Stimulated activated naive CD8-positive, alpha-beta T cell treated with anti-CD3 and anti-CD28 coated beads, Interleukin-15, amount 100 ng/mL, for 72 hours (primary cell): ENCODE measurements around the gene MAN2A1.
A peak's percentile ranks its signal among the peaks of the same experiment; 100 is the strongest.

Experiments
- ATAC-seq: fragments of 150-1000 bp; cut with Tn5 transposase; 2 replicates; pipeline ENCODE4 v1.10.0; 2021; ENCODE audit warnings: mild to moderate bottlenecking, moderate library complexity
- DNase-seq, 2 donors: peaks; one replicate each; pipeline ENCODE4 v3.0.0; 2021 to 2022
- H3K27ac Mint-ChIP-seq, 2 donors: one replicate each; pipeline ENCODE4 v1.8.0; 2022; ENCODE audit warnings: mild to moderate bottlenecking in 2 of 2, mixed read lengths in 2 of 2, moderate library complexity in 2 of 2
- H3K27me3 Mint-ChIP-seq: one replicate; pipeline ENCODE4 v1.8.0; 2022; ENCODE audit warnings: mixed read lengths
- H3K4me1 Mint-ChIP-seq: one replicate; pipeline ENCODE4 v1.8.0; 2022; ENCODE audit warnings: mild to moderate bottlenecking, mixed read lengths
- H3K4me3 Mint-ChIP-seq, 2 donors: one replicate each; pipeline ENCODE4 v1.8.0; 2022; ENCODE audit warnings: mild to moderate bottlenecking in 2 of 2, mixed read lengths in 2 of 2, moderate library complexity in 1 of 2
- H3K9me3 Mint-ChIP-seq, 2 donors: one replicate each; pipeline ENCODE4 v1.8.0; 2022; ENCODE audit warnings: mixed read lengths in 2 of 2

Gene MAN2A1

GRCh38 chr5:109836280-109836679 lies 146.6 kb downstream of the MAN2A1 start:
- H3K4me1 Mint-ChIP-seq, result peaks cover 4% of the 10 kb centered on the region
- no peak overlapping the region for H3K4me3 Mint-ChIP-seq
- ATAC-seq (no peak), DNase-seq (no peak)
- no peak overlapping the region for H3K27ac Mint-ChIP-seq
- H3K9me3 Mint-ChIP-seq, result no peaks in the 10 kb centered on the region
- no peaks in the 10 kb centered on the region for H3K27me3 Mint-ChIP-seq

DNA sequence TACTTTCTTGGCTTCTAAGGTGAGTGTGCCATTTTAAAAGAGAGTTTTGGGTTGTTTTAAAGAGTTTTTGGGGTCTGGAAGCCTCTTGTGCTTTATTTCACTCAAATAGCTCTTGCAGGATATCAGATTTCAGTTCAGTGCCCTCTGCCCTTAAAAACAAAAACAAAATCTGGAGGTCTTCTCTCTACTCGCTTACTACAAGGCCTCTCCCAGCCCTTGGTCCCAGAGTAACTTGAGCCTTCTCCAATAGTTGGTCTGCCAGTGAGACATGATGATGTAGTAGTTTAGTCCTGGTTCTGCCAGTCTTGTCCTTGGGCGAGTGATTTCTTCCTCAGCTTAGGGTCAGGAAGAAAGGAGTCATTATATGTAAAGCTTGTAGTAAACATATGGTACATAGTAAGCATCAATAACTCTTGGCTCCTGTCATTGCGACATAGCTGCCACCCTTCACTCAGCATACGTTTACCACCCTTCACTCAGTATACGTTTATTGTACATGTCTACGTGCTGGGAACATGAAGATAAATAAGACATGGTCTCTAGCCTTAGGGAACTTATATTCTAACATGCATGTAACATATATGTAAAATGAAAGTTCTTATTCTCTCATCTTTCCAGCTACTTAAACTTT lies 147.6 kb downstream of the MAN2A1 start:
- Mint-ChIP-seq H3K9me3 (no peaks in the 10 kb centered on the region), H3K4me3 (no peak overlapping the region), H3K27me3 (no peaks in the 10 kb centered on the region), H3K4me1 (no peaks in the 10 kb centered on the region), H3K27ac (no peak overlapping the region)
- no peak for ATAC-seq
- no peak for DNase-seq

DNA sequence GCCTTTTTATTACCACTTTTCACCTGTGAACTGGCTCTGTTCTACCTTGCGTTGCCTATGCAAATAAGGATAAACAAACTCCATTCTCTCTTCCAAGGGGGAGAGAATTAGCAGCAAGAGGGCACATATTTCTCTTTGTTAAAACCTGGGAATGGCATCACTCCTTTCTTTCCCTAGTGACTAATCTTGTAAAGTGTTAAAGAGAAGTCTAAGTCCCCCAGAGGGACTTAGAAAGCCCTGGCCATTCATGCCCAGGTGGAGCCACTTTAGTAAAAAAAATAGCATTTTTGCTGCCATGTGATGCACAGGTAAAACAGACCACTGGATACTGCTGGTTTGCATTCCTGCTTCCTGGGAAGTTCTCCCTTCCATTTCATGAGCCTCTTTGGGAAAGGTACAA lies 148.4 kb downstream of the MAN2A1 start:
- Mint-ChIP-seq H3K27ac (no peak overlapping the region), H3K4me3 (no peak overlapping the region), H3K27me3 (no peaks in the 10 kb centered on the region), H3K4me1 (no peaks in the 10 kb centered on the region), H3K9me3 (no peaks in the 10 kb centered on the region)
- ATAC-seq, result no peak
- DNase-seq, result no peak

DNA sequence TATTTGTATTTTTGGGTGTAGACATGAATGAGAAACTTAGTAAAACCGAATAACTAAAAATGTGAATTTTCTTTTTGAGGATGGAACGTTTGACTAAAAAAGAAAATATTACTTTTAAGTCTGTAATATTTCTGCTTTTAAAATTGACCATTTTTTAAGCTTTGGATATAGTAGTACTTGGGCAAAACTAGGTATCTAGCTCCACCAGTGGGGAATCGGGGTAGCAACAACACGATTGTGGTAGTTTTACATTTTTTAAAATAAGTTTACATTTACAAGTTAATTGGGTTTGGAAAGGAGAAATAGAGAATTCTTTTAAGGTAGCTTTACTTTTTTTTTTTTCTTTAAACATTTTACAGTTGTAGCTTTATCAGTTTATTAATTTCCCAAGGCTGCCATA lies 154.4 kb downstream of the MAN2A1 start:
- Mint-ChIP-seq H3K27ac (no peak overlapping the region), H3K4me3 (no peak overlapping the region), H3K27me3 (no peaks in the 10 kb centered on the region), H3K4me1 (peaks cover 21% of the 10 kb centered on the region), H3K9me3 (peaks cover 10% of the 10 kb centered on the region in 2 donors)
- ATAC-seq, result no peak
- DNase-seq, result no peak

DNA sequence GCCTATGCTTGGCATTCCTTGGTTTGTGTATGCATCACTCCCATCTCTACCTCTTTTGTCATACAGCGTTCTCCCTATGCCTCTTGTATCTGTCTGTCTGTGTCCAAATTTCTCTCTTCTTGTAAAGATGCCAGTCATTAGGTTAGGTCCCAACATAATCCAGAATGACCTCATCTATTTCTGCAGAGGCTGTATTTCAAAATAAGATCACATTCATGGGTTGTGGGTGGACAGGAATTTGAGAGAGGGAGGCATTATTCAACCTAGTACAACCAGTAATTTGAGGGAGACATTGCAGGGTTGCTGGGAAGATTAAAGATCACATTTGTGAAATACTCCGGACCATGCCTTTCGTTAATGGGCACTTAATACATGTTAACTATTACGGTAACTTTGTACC lies 155.0 kb downstream of the MAN2A1 start:
- H3K9me3 Mint-ChIP-seq, result peaks cover 14 to 15% of the 10 kb centered on the region in 2 donors
- no peak overlapping the region for H3K4me3 Mint-ChIP-seq
- H3K27me3 Mint-ChIP-seq, result no peaks in the 10 kb centered on the region
- H3K27ac Mint-ChIP-seq, result no peak overlapping the region
- peaks cover 27% of the 10 kb centered on the region for H3K4me1 Mint-ChIP-seq
- DNase-seq, result no peak
- no peak for ATAC-seq

- DNase-seq, result no peak
- Mint-ChIP-seq H3K9me3 (peaks cover 14 to 16% of the 10 kb centered on the region in 2 donors), H3K4me3 (no peak overlapping the region), H3K27ac (peak overlapping the region; percentile 8 to 48), H3K4me1 (peaks cover 50% of the 10 kb centered on the region), H3K27me3 (no peaks in the 10 kb centered on the region)
- ATAC-seq, result no peak
Observed at GRCh38 chr5:109848130-109848529, 158.4 kb downstream of the MAN2A1 start.

DNA sequence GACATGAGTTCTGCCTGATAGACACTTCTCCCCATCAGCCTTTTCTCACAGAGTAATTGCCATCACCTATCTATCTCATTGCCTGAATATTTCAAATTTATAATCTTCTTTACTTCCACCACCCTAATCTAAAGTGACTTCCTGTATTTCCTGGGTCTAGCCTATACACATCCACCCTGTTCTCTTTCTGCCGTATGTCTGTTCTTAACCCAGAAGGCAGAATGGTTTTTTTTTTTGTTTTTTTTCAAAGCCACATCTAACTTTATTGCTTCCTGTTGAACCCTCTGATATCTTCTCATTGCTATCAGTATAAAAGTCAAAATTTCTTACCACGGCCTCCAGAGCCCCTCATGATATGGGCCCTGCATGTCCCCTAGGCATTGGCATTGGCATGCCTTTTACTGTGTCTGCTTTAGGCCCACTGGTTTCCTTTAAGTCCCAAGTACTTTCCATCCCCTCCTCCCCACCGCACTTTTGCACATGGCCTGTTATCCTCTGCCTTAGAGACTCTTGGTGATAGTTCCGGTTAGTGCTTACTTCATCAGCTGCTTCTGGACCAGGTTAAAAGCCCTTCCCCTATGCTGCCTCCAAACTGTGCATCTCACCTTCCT lies 159.9 kb downstream of the MAN2A1 start:
- ATAC-seq, result peak; percentile 44
- Mint-ChIP-seq H3K27ac (peak overlapping the region; percentile 43 to 80), H3K4me1 (peaks cover 54% of the 10 kb centered on the region), H3K4me3 (peak overlapping the region; percentile 21 to 25), H3K9me3 (peaks cover 14 to 16% of the 10 kb centered on the region in 2 donors), H3K27me3 (no peaks in the 10 kb centered on the region)
- DNase-seq, result no peak

- Mint-ChIP-seq H3K4me3 (peak overlapping the region in 1 of 2 donors; percentile 24), H3K4me1 (peaks cover 65% of the 10 kb centered on the region)
- DNase-seq, result peak in 1 of 2 donors; percentile 23
Observed at GRCh38 chr5:109852371-109853155, 162.8 kb downstream of the MAN2A1 start.

DNA sequence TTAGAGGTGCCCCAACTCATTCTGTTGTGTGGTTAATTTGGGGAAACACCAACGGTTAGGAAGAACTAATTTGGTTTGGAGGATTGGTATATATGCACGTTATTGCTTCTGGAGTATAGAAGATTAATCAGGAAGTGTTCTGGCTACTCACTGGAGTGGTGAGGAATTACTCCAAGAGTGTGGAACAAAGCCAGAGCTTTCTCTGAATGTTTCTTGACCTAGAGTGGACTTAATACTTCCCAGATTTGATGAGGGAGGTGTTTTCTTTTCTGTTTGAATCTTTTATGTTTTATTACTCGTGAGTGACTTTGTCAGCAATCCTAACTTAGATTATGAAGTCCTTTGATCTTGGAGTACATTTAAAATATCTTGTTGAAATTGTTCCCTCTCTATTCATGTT lies 163.7 kb downstream of the MAN2A1 start:
- no peak for DNase-seq
- peaks cover 68% of the 10 kb centered on the region for H3K4me1 Mint-ChIP-seq
- no peak overlapping the region for H3K27ac Mint-ChIP-seq
- H3K27me3 Mint-ChIP-seq, result no peaks in the 10 kb centered on the region
- no peak overlapping the region for H3K4me3 Mint-ChIP-seq
- peaks cover 12 to 13% of the 10 kb centered on the region in 2 donors for H3K9me3 Mint-ChIP-seq
- ATAC-seq, result no peak

More at GRCh38 chr5:109852371-109853155, 162.8 kb downstream of the MAN2A1 start:
- H3K27me3 Mint-ChIP-seq, result no peaks in the 10 kb centered on the region
- no peak overlapping the region for H3K27ac Mint-ChIP-seq
- peaks cover 14 to 16% of the 10 kb centered on the region in 2 donors for H3K9me3 Mint-ChIP-seq
- peak; percentile 93 for ATAC-seq

DNA sequence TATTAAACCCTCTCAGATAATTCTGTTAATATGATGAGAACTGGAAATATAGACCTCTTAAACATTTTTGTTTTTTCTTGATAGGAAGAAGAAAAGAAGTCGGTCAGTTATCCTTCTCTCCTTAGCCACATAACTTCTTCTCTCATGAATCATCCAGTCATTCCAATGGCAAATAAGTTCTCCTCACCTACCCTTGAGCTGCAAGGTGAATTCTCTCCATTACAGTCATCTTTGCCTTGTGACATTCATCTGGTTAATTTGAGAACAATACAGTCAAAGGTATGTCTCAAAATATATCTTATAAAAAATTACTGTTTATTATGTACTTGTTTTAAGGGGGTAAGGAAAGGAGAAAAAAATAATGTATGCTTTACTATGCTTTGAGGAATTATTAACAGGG lies 165.3 kb downstream of the MAN2A1 start:
- ATAC-seq, result no peak
- no peaks in the 10 kb centered on the region for H3K27me3 Mint-ChIP-seq
- H3K4me1 Mint-ChIP-seq, result peaks cover 56% of the 10 kb centered on the region
- no peak overlapping the region for H3K4me3 Mint-ChIP-seq
- DNase-seq, result no peak
- H3K27ac Mint-ChIP-seq, result no peak overlapping the region
- H3K9me3 Mint-ChIP-seq, result no peaks in the 10 kb centered on the region

DNA sequence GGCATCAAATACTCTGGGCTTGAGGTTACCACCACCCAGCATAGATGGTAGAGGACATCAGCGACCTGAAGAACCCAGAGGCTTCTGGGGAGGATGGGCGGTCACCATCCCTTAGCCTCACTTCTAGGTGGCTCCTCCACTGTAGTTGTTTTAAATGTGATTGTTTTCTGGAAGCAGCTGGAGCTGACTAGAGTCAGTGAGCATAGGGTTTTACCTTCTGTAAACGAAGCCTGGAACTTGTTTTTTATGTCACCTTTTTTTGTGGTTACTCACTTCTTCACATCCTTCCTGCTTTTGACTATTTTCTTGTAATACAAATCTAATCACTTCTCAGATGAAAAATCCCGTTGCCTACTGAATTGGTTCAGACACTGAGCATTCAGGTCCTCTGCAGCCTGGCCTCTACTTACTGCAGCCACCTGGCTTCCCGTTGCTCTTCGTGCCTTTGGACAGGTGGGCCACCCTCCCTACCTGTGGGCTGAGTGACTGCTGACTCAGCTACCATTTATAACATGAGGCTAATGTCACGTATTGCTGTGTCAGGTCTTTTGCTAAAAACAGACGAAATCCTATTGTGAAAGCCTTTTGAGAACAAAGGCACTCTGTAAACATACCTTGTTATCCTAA lies 167.8 kb downstream of the MAN2A1 start:
- no peaks in the 10 kb centered on the region for H3K9me3 Mint-ChIP-seq
- peak overlapping the region; percentile 34 to 37 for H3K27ac Mint-ChIP-seq
- H3K4me3 Mint-ChIP-seq, result peak overlapping the region; percentile 36 to 55
- H3K27me3 Mint-ChIP-seq, result no peaks in the 10 kb centered on the region
- DNase-seq, result no peak
- peaks cover 46% of the 10 kb centered on the region for H3K4me1 Mint-ChIP-seq
- peak; percentile 67 for ATAC-seq

DNA sequence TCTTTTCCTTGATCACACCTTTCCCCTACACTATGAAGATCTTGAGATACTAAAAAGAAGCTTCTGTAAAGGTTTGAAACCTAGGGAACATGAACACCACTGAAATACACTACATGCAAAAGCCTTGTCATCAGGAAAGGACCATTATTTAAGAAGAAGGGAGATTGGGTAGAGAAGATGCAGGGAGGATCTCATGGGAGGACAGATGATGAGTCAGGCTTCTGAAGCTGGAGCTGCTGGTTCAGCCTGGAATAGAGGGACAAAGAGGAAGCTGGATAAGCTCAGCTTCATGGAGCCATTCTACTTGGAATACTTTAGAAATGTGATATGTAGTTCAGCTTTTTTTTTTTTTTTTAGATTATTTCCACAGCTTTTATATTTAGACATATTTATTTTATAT lies 169.8 kb downstream of the MAN2A1 start:
- DNase-seq (no peak), ATAC-seq (no peak)
- H3K9me3 Mint-ChIP-seq, result no peaks in the 10 kb centered on the region
- no peak overlapping the region for H3K4me3 Mint-ChIP-seq
- no peak overlapping the region for H3K27ac Mint-ChIP-seq
- H3K4me1 Mint-ChIP-seq, result peaks cover 53% of the 10 kb centered on the region
- no peaks in the 10 kb centered on the region for H3K27me3 Mint-ChIP-seq

GRCh38 chr5:109862301-109862700 lies 172.6 kb downstream of the MAN2A1 start:
- no peak for ATAC-seq
- H3K4me3 Mint-ChIP-seq, result no peak overlapping the region
- H3K27me3 Mint-ChIP-seq, result no peaks in the 10 kb centered on the region
- H3K4me1 Mint-ChIP-seq, result peaks cover 51% of the 10 kb centered on the region
- H3K27ac Mint-ChIP-seq, result no peak overlapping the region
- no peak for DNase-seq
- H3K9me3 Mint-ChIP-seq, result no peaks in the 10 kb centered on the region

GRCh38 chr5:109863752-109864151 lies 174.0 kb downstream of the MAN2A1 start:
- Mint-ChIP-seq H3K27me3 (no peaks in the 10 kb centered on the region), H3K27ac (no peak overlapping the region), H3K9me3 (no peaks in the 10 kb centered on the region), H3K4me1 (peaks cover 43% of the 10 kb centered on the region), H3K4me3 (peak overlapping the region in 1 of 2 donors; percentile 24)
- ATAC-seq (peak; percentile 88), DNase-seq (no peak)

- Mint-ChIP-seq H3K4me3 (no peak overlapping the region), H3K4me1 (peaks cover 52% of the 10 kb centered on the region), H3K9me3 (no peaks in the 10 kb centered on the region), H3K27ac (peak overlapping the region in 1 of 2 donors; percentile 72), H3K27me3 (no peaks in the 10 kb centered on the region)
- DNase-seq (no peak), ATAC-seq (peak; percentile 59)
Observed at GRCh38 chr5:109865637-109866036, 175.9 kb downstream of the MAN2A1 start.

DNA sequence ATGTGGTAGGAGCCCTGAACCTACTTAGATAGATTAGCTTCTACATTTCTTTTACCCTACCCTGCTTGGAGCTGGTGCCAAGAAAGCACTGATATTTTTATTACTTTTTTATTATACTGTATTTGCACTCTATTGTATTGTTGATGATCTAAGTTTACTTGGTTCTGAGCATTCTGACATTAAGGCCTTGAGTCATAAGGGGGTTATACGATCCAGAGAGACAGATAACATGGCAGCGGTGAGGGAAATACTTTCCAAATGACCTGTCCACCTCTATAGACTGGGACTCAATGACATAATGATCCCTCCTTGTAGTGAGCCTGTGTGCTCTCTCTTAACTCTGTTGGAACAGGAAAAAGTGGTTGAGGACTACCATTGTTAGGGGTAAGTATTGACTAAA lies 176.3 kb downstream of the MAN2A1 start:
- Mint-ChIP-seq H3K4me3 (no peak overlapping the region), H3K9me3 (no peaks in the 10 kb centered on the region), H3K4me1 (peaks cover 52% of the 10 kb centered on the region), H3K27me3 (no peaks in the 10 kb centered on the region), H3K27ac (peak overlapping the region in 1 of 2 donors; percentile 72)
- no peak for DNase-seq
- ATAC-seq, result no peak
